ENCODE measurements around the gene RALGAPA2.

- TF ChIP-seq, protein P1, sequence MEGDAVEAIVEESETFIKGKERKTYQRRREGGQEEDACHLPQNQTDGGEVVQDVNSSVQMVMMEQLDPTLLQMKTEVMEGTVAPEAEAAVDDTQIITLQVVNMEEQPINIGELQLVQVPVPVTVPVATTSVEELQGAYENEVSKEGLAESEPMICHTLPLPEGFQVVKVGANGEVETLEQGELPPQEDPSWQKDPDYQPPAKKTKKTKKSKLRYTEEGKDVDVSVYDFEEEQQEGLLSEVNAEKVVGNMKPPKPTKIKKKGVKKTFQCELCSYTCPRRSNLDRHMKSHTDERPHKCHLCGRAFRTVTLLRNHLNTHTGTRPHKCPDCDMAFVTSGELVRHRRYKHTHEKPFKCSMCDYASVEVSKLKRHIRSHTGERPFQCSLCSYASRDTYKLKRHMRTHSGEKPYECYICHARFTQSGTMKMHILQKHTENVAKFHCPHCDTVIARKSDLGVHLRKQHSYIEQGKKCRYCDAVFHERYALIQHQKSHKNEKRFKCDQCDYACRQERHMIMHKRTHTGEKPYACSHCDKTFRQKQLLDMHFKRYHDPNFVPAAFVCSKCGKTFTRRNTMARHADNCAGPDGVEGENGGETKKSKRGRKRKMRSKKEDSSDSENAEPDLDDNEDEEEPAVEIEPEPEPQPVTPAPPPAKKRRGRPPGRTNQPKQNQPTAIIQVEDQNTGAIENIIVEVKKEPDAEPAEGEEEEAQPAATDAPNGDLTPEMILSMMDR (IDR thresholded peaks at IDR 0.05), result no peak
- TF ChIP-seq POLR2A (IDR thresholded peaks at IDR 0.05), result no peak
These were observed 102.9 kb downstream of the RALGAPA2 start for GRCh38 chr20:20609522-20609921.

Measured in body of pancreas (tissue), 4 donors.